NAMALWA (cell line): Measurements from ENCODE around the gene SEPTIN10.
"Not testable (repeated sequence)": the region's sequence is repeated elsewhere in the genome, so short reads cannot be mapped to it uniquely, and the experiment has no call there.

Experiments
- DNase-seq: peaks from one replicate; pipeline ENCODE4 v3.0.0-alpha.2; 2015; ENCODE audit warnings: low spot score

The SEPTIN10 gene

DNA sequence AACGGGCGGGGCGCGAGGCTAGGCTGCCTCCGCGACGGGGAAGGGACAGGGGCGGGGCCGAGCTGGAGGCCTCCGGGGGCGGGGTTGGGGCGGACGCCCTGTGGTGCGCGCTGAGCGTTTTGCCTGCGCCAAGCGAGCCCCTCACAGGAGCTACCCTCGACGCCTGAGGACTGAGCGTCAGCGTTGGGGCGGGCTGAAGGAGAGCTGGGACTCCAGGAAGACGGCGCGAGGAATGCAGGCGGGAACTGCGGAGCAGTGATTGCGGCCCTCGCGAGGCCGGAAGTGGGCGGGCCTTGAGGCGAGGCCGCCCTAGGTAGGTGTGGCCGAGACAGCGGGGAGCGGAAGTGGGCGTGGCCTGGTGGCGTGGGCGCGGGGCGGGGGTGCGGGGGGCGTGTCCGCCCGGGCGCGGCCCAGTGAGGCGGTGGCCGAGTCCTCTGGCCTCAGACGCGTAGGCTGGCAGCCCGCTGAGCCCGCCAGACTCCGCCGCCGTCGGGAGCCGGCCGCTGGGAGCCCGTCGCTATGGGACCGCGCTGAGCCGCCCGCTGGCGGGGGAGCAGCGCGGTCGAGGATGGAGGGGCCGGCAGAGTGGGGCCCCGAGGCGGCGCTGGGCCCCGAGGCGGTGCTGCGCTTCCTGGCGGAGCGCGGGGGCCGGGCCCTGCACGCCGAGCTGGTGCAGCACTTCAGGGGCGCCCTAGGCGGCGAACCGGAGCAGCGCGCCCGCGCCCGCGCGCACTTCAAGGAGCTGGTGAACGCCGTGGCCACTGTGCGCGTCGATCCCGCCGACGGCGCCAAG lies at the start of gene SEPTIN10, which contains the start of gene SOWAHC:
Gene SEPTIN10 (minus strand): TSS at position 45 of the 793 bp plus-strand sequence. CDS start 139 bp downstream, outside the sequence.
Gene SOWAHC (plus strand): TSS at position 443 of the 793 bp plus-strand sequence. CDS start 126 bp downstream, at position 569.
- no peak for DNase-seq

DNA sequence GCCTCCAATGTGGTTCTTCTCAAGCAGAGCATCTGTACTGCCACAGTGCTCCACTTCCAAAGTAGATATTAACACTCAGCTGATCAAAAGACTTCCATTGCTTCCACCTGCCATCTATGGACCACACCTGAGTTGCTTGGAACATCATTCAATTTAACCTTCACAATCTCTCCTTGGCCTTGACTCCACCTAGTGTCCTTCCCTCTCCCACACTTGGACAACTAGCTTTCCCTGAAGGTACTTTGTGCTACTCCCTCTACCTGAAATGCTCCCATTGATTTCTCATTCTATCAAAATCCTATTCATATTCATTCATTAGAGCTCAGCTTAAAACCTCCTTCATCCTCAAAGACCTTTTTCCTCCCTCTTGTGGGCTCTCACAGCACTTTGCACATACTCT lies 49.1 kb upstream of the SEPTIN10 start:
- DNase-seq, result no peak

GRCh38 chr2:109660046-109660860 lies 46.5 kb upstream of the SEPTIN10 start:
- peak; percentile 19 for DNase-seq

- DNase-seq, result no peak
Measured at GRCh38 chr2:109659396-109660045, 45.8 kb upstream of the SEPTIN10 start.

DNA sequence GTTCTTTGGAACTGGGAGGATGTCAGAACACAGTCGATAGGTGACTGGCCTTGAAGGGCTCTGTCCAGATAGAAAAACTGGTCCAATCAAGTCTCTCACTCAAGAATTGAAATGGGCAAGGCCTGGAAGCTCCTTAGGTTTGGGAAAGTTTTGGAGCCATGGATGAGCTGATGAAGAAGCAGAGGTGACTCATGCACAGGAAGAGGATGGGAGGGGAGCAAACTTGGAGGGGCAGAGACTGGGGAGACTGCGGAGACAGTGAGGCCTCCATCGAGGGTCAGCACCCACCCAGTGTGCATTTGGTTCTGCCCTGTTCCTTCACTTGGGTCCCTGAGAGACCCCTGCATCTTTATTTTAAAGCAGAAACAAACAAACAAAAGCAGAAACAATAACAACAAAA lies 41.5 kb upstream of the SEPTIN10 start:
- DNase-seq, result no peak

DNA sequence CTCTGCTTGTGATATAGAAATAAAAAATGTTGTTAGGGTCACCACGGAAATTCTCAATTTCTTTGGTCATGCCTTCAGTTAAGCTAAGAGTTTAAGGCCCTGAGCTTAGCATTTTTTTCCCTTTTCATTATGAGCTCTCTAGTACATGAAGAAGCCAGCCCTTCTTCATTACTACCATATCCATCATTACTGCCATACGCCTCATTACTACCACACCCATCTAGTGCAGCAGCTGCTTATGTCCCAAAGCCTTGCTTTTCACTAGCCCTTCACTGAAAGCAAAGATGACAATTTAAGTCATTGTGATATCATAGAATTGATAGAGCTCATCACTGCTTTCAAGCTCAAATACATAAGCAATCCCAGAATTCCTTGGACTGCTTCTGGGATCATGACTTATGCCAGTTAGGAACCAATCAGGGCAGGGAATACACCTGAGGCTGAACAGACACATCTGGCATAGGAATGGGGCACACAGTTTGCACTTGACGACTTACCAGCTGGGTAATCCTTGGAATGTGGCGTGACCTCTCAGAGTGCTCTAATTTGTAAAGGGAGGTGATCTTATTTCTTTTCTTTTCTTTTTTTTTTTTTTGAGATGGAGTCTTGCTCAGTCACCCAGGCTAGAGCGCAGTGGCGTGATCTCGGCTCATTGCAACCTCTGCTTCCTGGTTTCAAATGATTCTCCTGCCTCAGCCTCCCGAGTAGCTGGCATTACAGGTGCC lies 40.7 kb upstream of the SEPTIN10 start:
- DNase-seq, result no peak

DNA sequence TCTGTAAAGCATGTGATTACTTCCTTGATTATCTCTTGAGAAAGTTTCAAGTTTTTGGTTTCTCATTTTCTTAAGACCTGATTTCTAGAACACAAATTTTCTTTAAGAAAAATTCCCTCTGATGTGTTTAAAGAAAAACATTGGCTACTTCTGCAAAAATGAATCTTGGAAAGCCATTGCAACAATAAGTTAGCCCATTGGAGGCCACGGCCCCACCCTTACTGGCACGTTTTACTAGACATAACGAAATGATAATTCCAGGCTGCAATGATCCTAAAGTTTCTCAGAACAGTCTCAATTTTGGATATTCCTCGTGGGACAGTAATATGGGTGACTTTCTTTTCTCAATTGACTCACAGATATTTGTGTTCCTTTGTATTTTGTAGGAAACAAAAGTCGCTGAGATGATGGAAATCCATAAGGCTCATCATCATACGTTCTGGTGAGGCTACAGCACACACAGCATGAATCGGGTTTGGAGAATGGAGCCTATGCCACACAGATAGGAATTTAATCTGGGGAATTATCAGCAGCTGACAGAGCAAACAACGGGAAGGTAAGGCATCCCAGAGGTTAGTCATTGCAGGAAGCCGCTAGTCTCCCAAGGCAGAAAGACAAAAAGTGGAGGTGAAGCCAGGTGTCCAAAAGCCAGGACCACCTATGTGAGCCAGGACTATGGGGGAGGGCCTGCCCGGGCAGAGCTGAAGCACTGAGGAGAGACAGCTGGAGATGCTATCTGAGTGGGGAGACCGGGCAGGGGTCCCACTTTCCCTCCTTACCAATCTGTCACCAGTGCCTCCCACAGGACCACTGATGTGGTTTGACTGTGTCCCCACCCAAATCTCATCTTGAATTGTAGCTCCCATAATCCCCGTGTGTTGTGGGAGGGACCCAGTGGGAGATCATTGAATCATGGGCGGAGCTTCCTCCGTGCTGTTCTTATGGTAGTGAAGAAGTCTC lies 36.2 kb upstream of the SEPTIN10 start:
- DNase-seq, result no peak

DNA sequence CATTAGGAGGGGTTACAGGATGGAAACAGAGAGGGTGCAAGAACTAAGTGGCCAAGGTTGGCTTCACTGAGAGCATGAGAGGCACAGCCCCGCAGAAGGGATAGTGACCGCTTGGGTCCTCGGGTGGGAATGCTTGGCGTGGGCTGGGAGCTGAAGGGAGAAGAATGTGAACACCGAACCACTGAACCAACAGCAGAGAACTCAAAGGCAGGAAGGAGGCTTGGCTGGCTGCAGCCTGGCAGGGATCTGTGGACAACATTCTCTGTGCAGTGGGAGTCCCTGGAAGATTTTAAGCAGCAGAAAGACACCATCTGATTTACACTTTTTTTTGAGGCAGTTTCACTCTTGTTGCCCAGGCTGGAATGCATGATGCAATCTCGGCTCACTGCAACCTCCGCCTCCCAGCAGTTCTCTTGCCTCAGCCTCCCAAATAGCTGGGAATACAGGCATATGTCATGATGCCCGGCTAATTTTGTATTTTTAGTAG lies 34.3 kb upstream of the SEPTIN10 start:
- DNase-seq, result no peak

- no peak for DNase-seq
Measured at GRCh38 chr2:109647636-109648035, 33.9 kb upstream of the SEPTIN10 start.

DNA sequence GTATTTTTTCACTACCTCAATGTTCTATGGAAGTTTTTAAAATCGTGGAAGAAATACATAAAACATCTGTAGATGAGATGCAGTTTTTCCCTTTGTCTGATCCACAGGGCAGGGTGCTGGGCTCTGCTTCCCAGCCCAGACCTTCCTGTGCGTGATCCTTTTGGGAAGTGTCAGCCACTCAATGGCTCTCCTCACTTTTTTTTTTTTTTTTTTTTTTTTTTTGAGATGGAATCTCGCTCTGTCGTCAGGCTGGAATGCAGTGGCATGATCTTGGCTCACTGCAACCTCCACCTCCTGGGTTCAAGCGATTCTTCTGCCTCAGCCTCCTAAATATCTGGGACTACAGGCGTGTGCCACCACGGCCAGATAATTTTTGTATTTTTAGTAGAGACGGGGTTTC lies 33.2 kb upstream of the SEPTIN10 start:
- no peak for DNase-seq

DNA sequence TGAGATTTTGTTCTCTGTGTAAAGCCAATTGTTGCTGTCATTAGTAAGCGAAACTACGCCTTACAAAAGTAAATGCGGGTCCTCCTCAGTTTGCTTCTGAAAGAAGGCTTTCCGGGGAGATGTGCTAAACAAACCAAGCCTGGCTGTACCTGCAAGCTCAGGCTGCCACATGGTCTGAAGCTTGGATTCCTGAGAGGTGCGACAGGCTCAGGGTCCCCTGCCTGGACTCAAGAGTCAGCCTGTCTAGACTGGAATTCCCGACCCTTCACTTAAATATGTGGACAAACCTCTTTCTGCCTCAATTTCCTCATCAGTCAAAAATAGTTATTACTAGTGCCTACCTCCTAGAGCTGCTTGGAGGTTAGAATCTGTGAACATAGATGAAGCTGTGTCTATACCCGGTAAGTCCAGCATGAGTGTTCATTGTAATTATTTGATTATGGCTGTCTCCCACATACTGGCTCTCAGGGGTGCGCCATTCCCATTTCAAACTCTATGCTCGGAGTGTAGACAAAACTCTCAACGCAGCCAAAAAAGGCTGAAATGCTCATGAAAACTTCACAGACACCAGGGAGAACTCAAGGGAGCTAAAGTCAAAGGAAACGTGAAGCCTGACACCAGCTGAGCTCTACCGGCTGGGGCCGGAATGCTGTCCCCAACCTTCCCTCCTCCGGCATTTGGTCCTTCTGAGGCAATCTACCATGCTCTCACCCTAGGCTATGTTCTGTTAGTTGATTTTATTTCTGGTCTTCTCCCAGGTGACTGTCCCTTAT lies 31.8 kb upstream of the SEPTIN10 start:
- no peak for DNase-seq

- DNase-seq, result no peak
Measured at GRCh38 chr2:109644571-109645275, 31.0 kb upstream of the SEPTIN10 start.

DNA sequence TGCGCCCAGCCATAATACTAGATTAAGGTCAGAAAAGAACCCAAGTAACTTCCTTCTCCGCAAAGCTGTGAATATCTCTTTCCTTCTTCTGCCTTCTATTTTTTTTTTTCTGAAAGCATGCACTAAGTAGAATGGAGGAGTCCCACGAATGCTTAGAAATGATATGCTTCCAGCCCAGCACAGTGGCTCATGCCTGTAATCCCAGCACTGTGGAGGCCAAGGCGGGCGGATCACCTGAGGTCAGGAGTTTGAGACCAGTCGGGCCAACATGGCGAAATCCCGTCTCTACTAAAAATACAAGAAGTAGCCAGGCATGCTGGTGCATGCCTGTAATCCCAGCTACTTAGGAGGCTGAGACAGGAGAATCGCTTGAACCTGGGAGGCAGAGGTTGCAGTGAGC lies 26.2 kb upstream of the SEPTIN10 start:
- DNase-seq, result not testable (repeated sequence)

DNA sequence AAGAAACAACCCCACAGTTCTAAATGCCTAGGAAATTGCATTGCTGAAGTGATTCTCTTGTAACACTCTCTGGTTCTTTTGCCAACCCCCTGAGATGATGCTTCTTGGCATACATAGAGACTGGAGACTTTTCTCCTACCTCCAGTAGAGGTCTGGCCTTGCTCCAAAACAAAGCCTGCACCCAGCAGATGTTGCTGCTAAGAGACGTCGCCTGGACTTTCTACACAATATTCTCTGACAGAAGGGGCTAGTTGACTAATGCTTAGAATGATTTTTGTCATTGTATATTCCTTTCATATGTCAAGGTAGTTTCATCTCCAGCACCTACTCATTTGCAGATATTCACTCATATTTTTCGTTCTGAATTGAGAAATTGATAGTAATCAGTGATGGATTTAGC lies 25.0 kb upstream of the SEPTIN10 start:
- DNase-seq, result no peak

GRCh38 chr2:109637749-109638570 lies 24.2 kb upstream of the SEPTIN10 start:
- DNase-seq, result no peak

DNA sequence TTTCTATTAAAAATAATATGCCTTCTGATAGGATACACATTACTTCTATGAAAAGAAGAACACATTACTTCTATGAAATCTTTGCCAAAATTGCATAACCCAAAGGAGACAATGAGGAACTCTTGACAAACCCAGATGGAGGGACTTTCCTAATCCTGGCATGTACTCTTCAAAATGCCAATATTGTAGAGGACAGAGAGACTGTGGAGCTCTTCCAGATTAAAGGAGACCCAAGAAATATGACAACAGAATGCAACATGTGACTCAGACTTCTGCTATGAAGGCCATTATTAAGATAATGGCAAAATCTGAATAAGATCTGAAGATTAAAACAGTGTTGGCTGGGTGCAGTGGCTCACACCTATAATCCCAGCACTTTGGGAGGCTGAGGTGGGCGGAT lies 22.6 kb upstream of the SEPTIN10 start:
- no peak for DNase-seq

- DNase-seq, result no peak
Measured at GRCh38 chr2:109635426-109636304, 21.9 kb upstream of the SEPTIN10 start.
